IMR-90 (cell line): ENCODE measurements around the gene TLNRD1. TPM values are rescaled to one million over a fixed set of nuclear protein-coding genes. Genes with fewer than 3 reads are reported as not detected.

Experiments
- ATAC-seq: fragments of 200-7000 bp; cut with Tn5 transposase; 2 replicates; pipeline ENCODE4 v1.9.1; 2020; ENCODE audit warnings: low read depth, mild to moderate bottlenecking, moderate library complexity
- BruUV-seq: library from RNA; stranded (reverse); fragments of 400-500 nt; replicated peaks from 2 replicates; lab custom pipeline; 2021; lab: Mats Ljungman, UMichigan
- CTCF ChIA-PET: fragments of 300-600 bp; formaldehyde crosslinking; extraction: SDS; loops from one replicate; lab custom pipeline; 2021; ENCODE audit warnings: antibody characterized with exemption; lab: Yijun Ruan, JAX
- POLR2A ChIA-PET: fragments of 300-600 bp; sonication (Branson Sonifier 250); formaldehyde crosslinking; loops from one replicate; lab custom pipeline; 2022; ENCODE audit warnings: antibody characterized with exemption; ENCODE audit not compliant: unreplicated experiment; lab: Charles Lee
- DNase-seq: peaks from one replicate; pipeline ENCODE4 v3.0.0; 2013
- H2AFZ ChIP-seq: replicated peaks from 2 replicates; pipeline ENCODE3; 2013; ENCODE audit warnings: low read length, mild to moderate bottlenecking; ENCODE audit not compliant: poor library complexity
- H2AK5ac ChIP-seq: 2 replicates; pipeline ENCODE4 v1.6.1; 2013; ENCODE audit warnings: low read depth, low read length, inconsistent platforms
- H2AK9ac ChIP-seq: replicated peaks from 2 replicates; pipeline ENCODE3; 2013; ENCODE audit warnings: mild to moderate bottlenecking, low read depth, low read length, moderate library complexity; ENCODE audit not compliant: poor library complexity
- H2BK120ac ChIP-seq: 2 replicates; pipeline ENCODE4 v1.6.1; 2013; ENCODE audit warnings: low read depth, low read length, inconsistent platforms
- H2BK15ac ChIP-seq: 3 replicates; pipeline ENCODE4 v1.6.1; 2013; ENCODE audit warnings: low read depth, low read length, inconsistent platforms
- H2BK20ac ChIP-seq: 2 replicates; pipeline ENCODE4 v1.6.1; 2013; ENCODE audit warnings: low read depth, mild to moderate bottlenecking, inconsistent platforms, low read length, moderate library complexity
- H2BK5ac ChIP-seq: 2 replicates; pipeline ENCODE4 v1.6.1; 2013; ENCODE audit warnings: mild to moderate bottlenecking, low read depth, low read length, inconsistent platforms; ENCODE audit not compliant: poor library complexity, severe bottlenecking
- H3K14ac ChIP-seq: replicated peaks from 2 replicates; pipeline ENCODE4 v1.6.1; 2013; ENCODE audit warnings: low read depth, low read length, inconsistent platforms
- H3K18ac ChIP-seq: 2 replicates; pipeline ENCODE4 v1.6.1; 2013; ENCODE audit warnings: low read depth, low read length, control low read depth
- H3K23ac ChIP-seq: 2 replicates; pipeline ENCODE4 v1.6.1; 2013; ENCODE audit warnings: low read depth, low read length, inconsistent platforms
- H3K27ac ChIP-seq: 2 replicates; pipeline ENCODE4 v1.5.1; 2013; ENCODE audit warnings: mild to moderate bottlenecking, control low read depth, low read length; ENCODE audit not compliant: insufficient read depth
- H3K27me3 ChIP-seq: 2 replicates; pipeline ENCODE4 v1.6.1; 2013; ENCODE audit warnings: low read length; ENCODE audit not compliant: control insufficient read depth, insufficient read depth
- H3K36me3 ChIP-seq: 2 replicates; pipeline ENCODE4 v1.6.1; 2013; ENCODE audit warnings: low read length, mixed read lengths; ENCODE audit not compliant: control insufficient read depth, insufficient read depth
- H3K4ac ChIP-seq: 2 replicates; pipeline ENCODE4 v1.6.1; 2013; ENCODE audit warnings: low read depth, low read length, inconsistent platforms
- H3K4me1 ChIP-seq: 2 replicates; pipeline ENCODE4 v1.6.1; 2013; ENCODE audit warnings: low read length, mixed read lengths; ENCODE audit not compliant: control insufficient read depth, insufficient read depth
- H3K4me2 ChIP-seq: 2 replicates; pipeline ENCODE4 v1.6.1; 2013; ENCODE audit warnings: low read depth, mild to moderate bottlenecking, control low read depth, low read length, moderate library complexity
- H3K4me3 ChIP-seq: 2 replicates; pipeline ENCODE4 v1.5.1; 2013; ENCODE audit warnings: low read depth, mild to moderate bottlenecking, control low read depth, low read length, moderate library complexity; ENCODE audit not compliant: insufficient read depth
- H3K56ac ChIP-seq: 2 replicates; pipeline ENCODE4 v1.6.1; 2013; ENCODE audit warnings: low read length, inconsistent platforms; ENCODE audit not compliant: insufficient read depth; ENCODE audit errors: extremely low read depth
- H3K79me1 ChIP-seq, 2 experiments: 2 replicates each; pipeline ENCODE4 v1.6.1; 2013; ENCODE audit warnings: low read length in 2 of 2, inconsistent platforms in 1 of 2, low read depth in 1 of 2
- H3K9ac ChIP-seq: 2 replicates; pipeline ENCODE4 v1.6.1; 2013; ENCODE audit warnings: low read depth, low read length, control low read depth
- H3K9me1 ChIP-seq: 2 replicates; pipeline ENCODE4 v1.6.1; 2013; ENCODE audit warnings: low read length, inconsistent platforms; ENCODE audit not compliant: insufficient read depth
- H3K9me3 ChIP-seq: 2 replicates; pipeline ENCODE4 v1.6.1; 2013; ENCODE audit warnings: low read length; ENCODE audit not compliant: control insufficient read depth, insufficient read depth
- H4K20me1 ChIP-seq: 2 replicates; pipeline ENCODE4 v1.6.1; 2013; ENCODE audit warnings: low read length, inconsistent platforms; ENCODE audit not compliant: insufficient read depth
- H4K5ac ChIP-seq: 2 replicates; pipeline ENCODE4 v1.6.1; 2013; ENCODE audit warnings: mild to moderate bottlenecking, low read depth, low read length, control low read depth
- H4K8ac ChIP-seq, 2 experiments: 2 replicates each; pipeline ENCODE4 v1.6.1; 2013; ENCODE audit warnings: low read depth in 2 of 2, low read length in 2 of 2, control low read depth in 1 of 2, inconsistent platforms in 1 of 2
- H4K91ac ChIP-seq: 2 replicates; pipeline ENCODE4 v1.6.1; 2013; ENCODE audit warnings: low read depth, low read length, inconsistent platforms; ENCODE audit not compliant: insufficient read depth
- CEBPB ChIP-seq: IDR thresholded peaks from 2 replicates; pipeline ENCODE4 v1.6.1; 2012; ENCODE audit warnings: low read depth, low read length, improper control_type of control experiment
- CHD1 ChIP-seq: IDR thresholded peaks from 2 replicates; pipeline ENCODE4 v1.6.1; 2012; ENCODE audit warnings: low read depth, low read length, improper control_type of control experiment
- MXI1 ChIP-seq: IDR thresholded peaks from 2 replicates; pipeline ENCODE4 v1.6.1; 2012; ENCODE audit warnings: low read depth, mild to moderate bottlenecking, low read length, moderate library complexity, borderline replicate concordance
- WGBS, 2 experiments: methylation state at CpG; one replicate each; pipeline versions ENCODE4 v1.1.5 to v1.1.7; 2013; ENCODE audit warnings: missing lambda C conversion rate in 2 of 2; ENCODE audit not compliant: insufficient read length in 1 of 2; ENCODE audit errors: extremely low coverage in 2 of 2; 5-methylcytosine and 5-hydroxymethylcytosine counted together
- dilution Hi-C: fragments of 300-500 bp; cut with HindIII; formaldehyde crosslinking; loops from one replicate; pipeline ENCODE4 v1.14.3; 2018; ENCODE audit warnings: low sequenced_read_pairs; ENCODE audit not compliant: unreplicated experiment
- in situ Hi-C: fragments of 300-500 bp; cut with MboI; formaldehyde crosslinking; loops from 3 replicates; pipeline ENCODE4 v1.14.3; 2019; ENCODE audit warnings: low sequenced_read_pairs, inconsistent platforms, mixed read lengths
- intact Hi-C: fragments of 100-400 bp; cut with micrococcal nuclease; formaldehyde crosslinking; loops from 2 replicates; pipeline ENCODE4 v1.10.0; 2022
- polyA plus RNA-seq, 3 experiments: library from polyadenylated mRNA; depleted of rRNA; stranded (reverse); fragments of >200 nt; gene quantifications; 2 replicates each; pipeline ENCODE4 v1.2.3, GENCODE V29; 2012; ENCODE audit warnings: low replicate concordance in 1 of 3
- total RNA-seq: library from RNA; depleted of rRNA; stranded (reverse); fragments of >200 nt; gene quantifications from 2 replicates; pipeline ENCODE4 v1.2.3, GENCODE V29; 2012

The TLNRD1 gene
- total and polyA plus RNA-seq, 2 of the 4 experiments (the other 2 are of a cell fraction): 2.2 to 6.8 TPM

DNA sequence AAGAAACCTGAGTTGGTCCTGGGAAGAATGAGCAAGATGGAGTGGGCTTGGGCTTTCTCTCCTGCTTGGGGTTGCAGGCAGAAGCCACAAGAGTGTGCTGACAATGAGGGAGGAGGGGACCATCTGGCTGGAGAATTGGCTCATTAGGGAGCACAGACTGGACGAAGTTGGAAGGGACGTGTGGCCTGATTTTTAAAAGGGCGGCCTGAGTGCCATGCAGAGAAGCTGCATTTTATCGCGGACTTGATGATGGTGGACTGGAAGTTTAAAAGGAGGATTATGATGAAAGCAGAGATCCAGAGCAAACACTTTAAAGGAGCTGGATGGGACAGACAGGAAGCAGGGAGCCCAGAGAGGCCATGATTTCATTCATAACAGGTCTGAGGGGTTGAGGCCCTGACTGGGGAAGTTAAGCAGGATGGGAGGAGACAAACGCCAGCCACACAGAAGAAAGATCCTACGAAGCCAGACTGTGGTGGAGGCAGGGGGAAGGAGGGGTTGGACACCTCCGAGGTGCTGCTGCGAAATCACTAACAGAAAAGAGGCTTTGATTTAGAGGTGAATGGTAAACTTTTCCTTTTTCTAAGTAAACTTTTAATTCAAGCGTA, 23.6 kb downstream of the TLNRD1 start (continued):
- TF ChIP-seq MXI1: no peak

GRCh38 chr15:81024936-81025335, 24.2 kb downstream of the TLNRD1 start:
- H3K9ac ChIP-seq: no peak overlapping the region
- no peak overlapping the region for H3K4me2 ChIP-seq
- no peak overlapping the region for H3K23ac ChIP-seq
- in situ Hi-C loops (no loop called here), dilution Hi-C loops (no loop called here), intact Hi-C loops (no loop called here)
- ATAC-seq (no peak), DNase-seq (no peak)
- no peak overlapping the region for H4K5ac ChIP-seq
- H4K20me1 ChIP-seq: no peaks in the 10 kb centered on the region
- WGBS, 2 experiments: no CpG with 5 or more reads among the region's 8 CpGs
- no peak overlapping the region for H2BK20ac ChIP-seq
- no peak overlapping the region for H2AK5ac ChIP-seq
- H2BK120ac ChIP-seq: no peak overlapping the region
- H3K27me3 ChIP-seq: no peaks in the 10 kb centered on the region
- CTCF ChIA-PET: no interaction called here
- no peak overlapping the region for H2BK15ac ChIP-seq
- no peak overlapping the region for H3K56ac ChIP-seq
- peaks cover 5% of the 10 kb centered on the region for H3K9me3 ChIP-seq
- H3K4me1 ChIP-seq: peaks cover 12% of the 10 kb centered on the region
- H3K4ac ChIP-seq: no peak overlapping the region
- H2AK9ac ChIP-seq: no peak overlapping the region
- no peak overlapping the region; a peak in 1 of 4 replicates for H4K8ac ChIP-seq
- H3K79me1 ChIP-seq: peaks cover 5 to 7% of the 10 kb centered on the region in 2 experiments; a peak in 2 of 4 replicates
- H3K9me1 ChIP-seq: peaks cover 15% of the 10 kb centered on the region
- H3K14ac ChIP-seq: no peak overlapping the region
- no peak overlapping the region for H3K4me3 ChIP-seq
- POLR2A ChIA-PET: no interaction called here
- H3K27ac ChIP-seq: no peak overlapping the region
- no peak overlapping the region for H2AFZ ChIP-seq
- no TSS peak for BruUV-seq
- H3K18ac ChIP-seq: no peak overlapping the region
- no peaks in the 10 kb centered on the region for H3K36me3 ChIP-seq
- no peak overlapping the region for H2BK5ac ChIP-seq
- no peak overlapping the region for H4K91ac ChIP-seq
- TF ChIP-seq CEBPB: 0 out of 2 replicates have a peak, but pooled peaks have one; percentile 19
- TF ChIP-seq CHD1: no peak
